ENCODE results near the gene PAIP2. TPM values are rescaled to one million over a fixed set of nuclear protein-coding genes. Genes with fewer than 3 reads are reported as not detected.

Gene PAIP2
- total RNA-seq, 1 donor from 2014 or later, result 27.6 TPM

- Histone ChIP-seq H3K27me3 (no peaks in the 10 kb centered on the region), H3K27ac (no peak overlapping the region), H3K9me3 (no peaks in the 10 kb centered on the region), H3K4me1 (peaks cover 0 to 10% of the 10 kb centered on the region in 2 donors), H3K4me3 (no peak overlapping the region), H3K36me3 (no peaks in the 10 kb centered on the region)
- no peak for DNase-seq (ENCODE audit: low spot score in 2 of 2)
- intact Hi-C loops (cut with DNase I), result loop anchor here (5.0 kb wide), 3 partner anchors 59 to 859 kb away; partner anchors contain the start of genes ETF1, MATR3 and PAIP2
- TF ChIP-seq, protein P1, sequence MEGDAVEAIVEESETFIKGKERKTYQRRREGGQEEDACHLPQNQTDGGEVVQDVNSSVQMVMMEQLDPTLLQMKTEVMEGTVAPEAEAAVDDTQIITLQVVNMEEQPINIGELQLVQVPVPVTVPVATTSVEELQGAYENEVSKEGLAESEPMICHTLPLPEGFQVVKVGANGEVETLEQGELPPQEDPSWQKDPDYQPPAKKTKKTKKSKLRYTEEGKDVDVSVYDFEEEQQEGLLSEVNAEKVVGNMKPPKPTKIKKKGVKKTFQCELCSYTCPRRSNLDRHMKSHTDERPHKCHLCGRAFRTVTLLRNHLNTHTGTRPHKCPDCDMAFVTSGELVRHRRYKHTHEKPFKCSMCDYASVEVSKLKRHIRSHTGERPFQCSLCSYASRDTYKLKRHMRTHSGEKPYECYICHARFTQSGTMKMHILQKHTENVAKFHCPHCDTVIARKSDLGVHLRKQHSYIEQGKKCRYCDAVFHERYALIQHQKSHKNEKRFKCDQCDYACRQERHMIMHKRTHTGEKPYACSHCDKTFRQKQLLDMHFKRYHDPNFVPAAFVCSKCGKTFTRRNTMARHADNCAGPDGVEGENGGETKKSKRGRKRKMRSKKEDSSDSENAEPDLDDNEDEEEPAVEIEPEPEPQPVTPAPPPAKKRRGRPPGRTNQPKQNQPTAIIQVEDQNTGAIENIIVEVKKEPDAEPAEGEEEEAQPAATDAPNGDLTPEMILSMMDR (IDR thresholded peaks at IDR 0.05), result no peak
Measured at GRCh38 chr5:139401546-139401945, 59.9 kb downstream of the PAIP2 start.

GRCh38 chr5:139402561-139403158 lies 61.0 kb downstream of the PAIP2 start:
- TF ChIP-seq, protein P1 (IDR thresholded peaks at IDR 0.05), result no peak
- H3K4me1 ChIP-seq, result peaks cover 0 to 10% of the 10 kb centered on the region in 2 donors
- peak overlapping the region in 1 of 2 donors; percentile 62 for H3K4me3 ChIP-seq
- H3K9me3 ChIP-seq, result no peaks in the 10 kb centered on the region
- no peaks in the 10 kb centered on the region for H3K36me3 ChIP-seq
- no peak for DNase-seq (ENCODE audit: low spot score in 2 of 2)
- intact Hi-C loops (cut with DNase I), result loop anchor here (5.0 kb wide), 3 partner anchors 60 to 860 kb away; partner anchors contain the start of genes ETF1, MATR3 and PAIP2
- H3K27me3 ChIP-seq, result no peaks in the 10 kb centered on the region
- H3K27ac ChIP-seq, result peak overlapping the region; percentile 88 to 90

DNA sequence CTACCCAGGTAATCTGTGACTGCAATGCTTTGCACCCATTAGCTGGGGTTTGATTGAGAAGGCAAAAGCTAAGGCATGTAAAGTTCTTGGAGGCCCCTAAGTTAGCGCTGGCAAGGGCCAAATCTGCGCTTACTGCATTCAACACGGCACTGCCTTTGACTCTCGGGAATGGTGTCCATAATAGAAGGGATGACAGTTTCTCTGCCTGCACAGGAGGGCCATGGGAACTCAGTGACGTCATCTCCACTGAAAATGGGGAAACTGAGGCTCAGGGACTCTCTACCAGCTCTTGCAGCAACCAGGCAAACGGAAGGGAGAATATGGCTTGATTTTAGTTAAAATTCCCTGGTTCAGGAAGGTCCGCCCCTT lies 61.7 kb downstream of the PAIP2 start:
- intact Hi-C loops (cut with DNase I), result loop anchor here (5.0 kb wide), 3 partner anchors 61 to 861 kb away; partner anchors contain the start of genes ETF1, MATR3 and PAIP2
- peak overlapping the region; percentile 88 to 90 for H3K27ac ChIP-seq
- no peaks in the 10 kb centered on the region for H3K9me3 ChIP-seq
- no peak for DNase-seq (ENCODE audit: low spot score in 2 of 2)
- TF ChIP-seq, protein P1 (IDR thresholded peaks at IDR 0.05), result no peak
- no peaks in the 10 kb centered on the region for H3K27me3 ChIP-seq
- H3K36me3 ChIP-seq, result no peaks in the 10 kb centered on the region
- peak overlapping the region; percentile 61 to 62 for H3K4me3 ChIP-seq
- H3K4me1 ChIP-seq, result peaks cover 0 to 10% of the 10 kb centered on the region in 2 donors

GRCh38 chr5:139403787-139404483 lies 62.3 kb downstream of the PAIP2 start, which contains the start of gene SPATA24:
TSS of gene SPATA24 (minus strand) at chr5:139404089. CDS start at chr5:139404060, 29 bp downstream.
- Histone ChIP-seq H3K4me3 (peak within 1 kb of the TSS; percentile 61 to 62), H3K9me3 (no peaks in the 10 kb centered on the region), H3K4me1 (peaks cover 0 to 10% of the 10 kb centered on the region in 2 donors), H3K27ac (peak within 1 kb of the TSS; percentile 88 to 90), H3K36me3 (no peaks in the 10 kb centered on the region), H3K27me3 (no peaks in the 10 kb centered on the region)
- intact Hi-C loops (cut with DNase I), result loop anchor here (1.0 to 5.0 kb wide), 5 partner anchors 35 to 862 kb away; partner anchors contain the start of genes DNAJC18, ETF1, MATR3 and PAIP2
- TF ChIP-seq, protein P1 (IDR thresholded peaks at IDR 0.05), result no peak
- DNase-seq (ENCODE audit: low spot score in 2 of 2), result peak; percentile 94 to 99

GRCh38 chr5:139404484-139404840 lies 62.8 kb downstream of the PAIP2 start:
- no peak for DNase-seq (ENCODE audit: low spot score in 2 of 2)
- Histone ChIP-seq H3K4me3 (peak overlapping the region; percentile 61 to 62), H3K27ac (peak overlapping the region; percentile 88 to 90), H3K9me3 (no peaks in the 10 kb centered on the region), H3K36me3 (no peaks in the 10 kb centered on the region), H3K27me3 (no peaks in the 10 kb centered on the region), H3K4me1 (peaks cover 0 to 10% of the 10 kb centered on the region in 2 donors)
- TF ChIP-seq, protein P1 (IDR thresholded peaks at IDR 0.05), result no peak
- intact Hi-C loops (cut with DNase I), result loop anchor here (1.0 to 5.0 kb wide), 5 partner anchors 34 to 862 kb away; partner anchors contain the start of genes DNAJC18, ETF1, MATR3 and PAIP2
